GM12801 (cell line): ENCODE measurements around the gene TPK1.

Source experiments
- CTCF ChIP-seq: IDR thresholded peaks from one replicate; pipeline ENCODE4 v1.5.1; 2011; ENCODE audit warnings: control low read depth; ENCODE audit not compliant: insufficient read length; ENCODE audit errors: extremely low read depth

TPK1 gene

GRCh38 chr7:144587701-144588100 is 248.2 kb downstream of the TPK1 start:
- TF ChIP-seq CTCF: no peak

- no peak for TF ChIP-seq CTCF
Observed at GRCh38 chr7:144584726-144585125, 251.1 kb downstream of the TPK1 start.

GRCh38 chr7:144579687-144580086 is 256.2 kb downstream of the TPK1 start:
- no peak for TF ChIP-seq CTCF

GRCh38 chr7:144575456-144575855 is 260.4 kb downstream of the TPK1 start:
- no peak for TF ChIP-seq CTCF

- TF ChIP-seq CTCF: no peak
Observed at GRCh38 chr7:144568233-144568632, 267.6 kb downstream of the TPK1 start.

GRCh38 chr7:144565586-144565985 is 270.3 kb downstream of the TPK1 start:
- no peak for TF ChIP-seq CTCF

GRCh38 chr7:144549861-144550260 is 286.0 kb downstream of the TPK1 start:
- TF ChIP-seq CTCF: no peak

- no peak for TF ChIP-seq CTCF
Observed at GRCh38 chr7:144548556-144548955, 287.3 kb downstream of the TPK1 start.
